Amniotic epithelial cell (primary cell): ENCODE results near the gene NUDT22.
A peak's percentile ranks its signal among the peaks of the same experiment; 100 is the strongest.
"Not testable (repeated sequence)": the region's sequence is repeated elsewhere in the genome, so short reads cannot be mapped to it uniquely, and the experiment has no call there.

ENCODE experiments used
- DNase-seq: peaks from one replicate; pipeline ENCODE4 v3.0.0-alpha.2; 2010; ENCODE audit warnings: low read depth

NUDT22 gene

GRCh38 chr11:64243236-64243854 is 17.3 kb downstream of the NUDT22 start:
- no peak for DNase-seq

GRCh38 chr11:64244107-64244506 is 18.0 kb downstream of the NUDT22 start:
- DNase-seq, result no peak

GRCh38 chr11:64244966-64245365 is 18.9 kb downstream of the NUDT22 start:
- no peak for DNase-seq

- DNase-seq, result no peak
Measured at GRCh38 chr11:64245401-64245796, 19.3 kb downstream of the NUDT22 start.

- peak; percentile 88 for DNase-seq
Measured at GRCh38 chr11:64245797-64246620, 19.9 kb downstream of the NUDT22 start.

- DNase-seq, result not testable (repeated sequence)
Measured at GRCh38 chr11:64246621-64246870, 20.5 kb downstream of the NUDT22 start.

GRCh38 chr11:64246871-64247728 is 21.0 kb downstream of the NUDT22 start, which contains the start of gene PPP1R14B:
Gene PPP1R14B (minus strand): TSS chr11:64246943. CDS start chr11:64246673, 270 bp downstream.
- DNase-seq, result peak; percentile 73

- DNase-seq, result no peak
Measured at GRCh38 chr11:64247729-64248531, 21.9 kb downstream of the NUDT22 start.

- no peak for DNase-seq
Measured at GRCh38 chr11:64248578-64248977, 22.5 kb downstream of the NUDT22 start.

GRCh38 chr11:64249038-64249437 is 23.0 kb downstream of the NUDT22 start:
- no peak for DNase-seq

- no peak for DNase-seq
Measured at GRCh38 chr11:64249563-64250414, 23.7 kb downstream of the NUDT22 start.

- no peak for DNase-seq
Measured at GRCh38 chr11:64250415-64251015, 24.4 kb downstream of the NUDT22 start.

GRCh38 chr11:64251016-64251752 is 25.1 kb downstream of the NUDT22 start, which contains the start of gene PLCB3:
Gene PLCB3 (plus strand): TSS chr11:64251530. CDS start chr11:64251650, 120 bp downstream.
- DNase-seq, result no peak

- DNase-seq, result no peak
Measured at GRCh38 chr11:64251753-64252002, 25.6 kb downstream of the NUDT22 start.

GRCh38 chr11:64252003-64252872 is 26.2 kb downstream of the NUDT22 start:
- no peak for DNase-seq

GRCh38 chr11:64253043-64253442 is 27.0 kb downstream of the NUDT22 start:
- no peak for DNase-seq

- DNase-seq, result no peak
Measured at GRCh38 chr11:64253481-64253880, 27.4 kb downstream of the NUDT22 start.

- DNase-seq, result no peak
Measured at GRCh38 chr11:64254326-64254725, 28.3 kb downstream of the NUDT22 start.
